Measurements from ENCODE around the gene MED13. TPM values are rescaled to one million over a fixed set of nuclear protein-coding genes. Genes with fewer than 3 reads are reported as not detected.

The MED13 gene
- total RNA-seq, 1 experiment from 2014 or later = 60.7 TPM

DNA sequence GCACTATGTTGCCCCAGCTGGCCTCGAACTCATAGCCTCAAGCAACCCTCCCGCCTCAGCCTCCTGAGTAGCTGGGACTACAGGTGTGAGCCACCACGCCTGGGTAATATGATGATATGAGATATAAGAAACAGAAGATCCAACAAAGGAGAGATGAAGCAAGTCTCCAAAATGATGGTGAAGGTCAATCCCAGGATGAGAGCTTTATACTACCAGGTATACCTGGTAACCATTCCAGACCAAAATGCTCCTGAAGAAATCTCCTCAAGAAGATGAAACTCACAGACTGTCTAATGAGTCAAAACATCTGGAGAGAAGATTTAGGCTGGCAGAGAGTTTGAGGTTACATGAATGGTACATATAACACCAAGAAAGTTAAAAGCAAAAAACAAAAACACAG, 161.8 kb downstream of the MED13 start:
- H3T11ph ChIP-seq (ENCODE audit: low read length) = no peak overlapping the region
- H2AFZ ChIP-seq (ENCODE audit: low read length) = no peak overlapping the region
- TF ChIP-seq, protein P1, sequence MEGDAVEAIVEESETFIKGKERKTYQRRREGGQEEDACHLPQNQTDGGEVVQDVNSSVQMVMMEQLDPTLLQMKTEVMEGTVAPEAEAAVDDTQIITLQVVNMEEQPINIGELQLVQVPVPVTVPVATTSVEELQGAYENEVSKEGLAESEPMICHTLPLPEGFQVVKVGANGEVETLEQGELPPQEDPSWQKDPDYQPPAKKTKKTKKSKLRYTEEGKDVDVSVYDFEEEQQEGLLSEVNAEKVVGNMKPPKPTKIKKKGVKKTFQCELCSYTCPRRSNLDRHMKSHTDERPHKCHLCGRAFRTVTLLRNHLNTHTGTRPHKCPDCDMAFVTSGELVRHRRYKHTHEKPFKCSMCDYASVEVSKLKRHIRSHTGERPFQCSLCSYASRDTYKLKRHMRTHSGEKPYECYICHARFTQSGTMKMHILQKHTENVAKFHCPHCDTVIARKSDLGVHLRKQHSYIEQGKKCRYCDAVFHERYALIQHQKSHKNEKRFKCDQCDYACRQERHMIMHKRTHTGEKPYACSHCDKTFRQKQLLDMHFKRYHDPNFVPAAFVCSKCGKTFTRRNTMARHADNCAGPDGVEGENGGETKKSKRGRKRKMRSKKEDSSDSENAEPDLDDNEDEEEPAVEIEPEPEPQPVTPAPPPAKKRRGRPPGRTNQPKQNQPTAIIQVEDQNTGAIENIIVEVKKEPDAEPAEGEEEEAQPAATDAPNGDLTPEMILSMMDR (conservative IDR thresholded peaks at IDR 0.05) = no peak
- H3K4me1 Mint-ChIP-seq = no peaks in the 10 kb centered on the region
- H3K4me1 ChIP-seq (ENCODE audit: insufficient read depth, low read length) = no peaks in the 10 kb centered on the region
- H3K9me3 Mint-ChIP-seq = no peaks in the 10 kb centered on the region
- H4K20me1 ChIP-seq (ENCODE audit: control insufficient read depth, insufficient read depth, insufficient read length) = no peaks in the 10 kb centered on the region
- no peaks in the 10 kb centered on the region for H3K27me3 Mint-ChIP-seq (ENCODE audit: low read depth)
- H3K4ac ChIP-seq (ENCODE audit: low read depth, low read length) = no peak overlapping the region
- no peak overlapping the region for H3K27ac ChIP-seq (ENCODE audit: insufficient read length, low read depth, low read length)
- H2BK12ac ChIP-seq (ENCODE audit: insufficient read length, low read depth, low read length) = no peak overlapping the region
- no peak overlapping the region for H3K4me2 ChIP-seq (ENCODE audit: insufficient read depth, insufficient read length, low read length)
- no peak overlapping the region for H2BK120ac ChIP-seq (ENCODE audit: low read depth, low read length, poor library complexity, severe bottlenecking)
- no CpG with 5 or more reads among the region's 3 CpGs for WGBS (ENCODE audit: extremely low coverage, insufficient read length, low lambda C conversion rate)
- no peak overlapping the region for H3K14ac ChIP-seq (ENCODE audit: insufficient read depth, low read length)
- H3K36me3 Mint-ChIP-seq (ENCODE audit: insufficient read depth in 1 of 3, low read depth in 3 of 3) = peaks cover 18 to 58% (median 52%) of the 10 kb centered on the region in 3 experiments; a peak in 6 of 7 replicates
- H2BK5ac ChIP-seq (ENCODE audit: insufficient read length, low read length) = no peak overlapping the region
- no peak overlapping the region for H4K5ac ChIP-seq (ENCODE audit: insufficient read length, low read depth, low read length)
- H3K23ac ChIP-seq (ENCODE audit: insufficient read length, low read depth, low read length) = no peak overlapping the region
- H3K56ac ChIP-seq (ENCODE audit: insufficient read length, low read depth, low read length) = no peak overlapping the region
- no peaks in the 10 kb centered on the region for H3K23me2 ChIP-seq (ENCODE audit: insufficient read length, low read depth, low read length, poor library complexity, severe bottlenecking)
- H3K9ac ChIP-seq (ENCODE audit: extremely low read depth, insufficient read length, low read length) = no peak overlapping the region
- no peak overlapping the region for H3K27ac Mint-ChIP-seq
- no peaks in the 10 kb centered on the region for H3K27me3 ChIP-seq (ENCODE audit: insufficient read depth, low read length)
- H3K79me1 ChIP-seq (ENCODE audit: insufficient read depth, low read depth, low read length, poor library complexity, severe bottlenecking) = no peaks in the 10 kb centered on the region
- DNase-seq = no peak
- H3K18ac ChIP-seq (ENCODE audit: insufficient read length, low read depth, low read length) = no peak overlapping the region
- no peak overlapping the region for H2BK20ac ChIP-seq (ENCODE audit: low read depth, low read length, poor library complexity, severe bottlenecking)
- H3K9me3 ChIP-seq (ENCODE audit: control insufficient read depth, low read depth, low read length) = no peaks in the 10 kb centered on the region
- no peak overlapping the region for H3K4me3 Mint-ChIP-seq
- H4K8ac ChIP-seq (replicated peaks; ENCODE audit: insufficient read length, low read depth, low read length) = no peak overlapping the region
- H2AK5ac ChIP-seq (ENCODE audit: insufficient read length, low read length) = no peak overlapping the region
- no peak overlapping the region for H2BK15ac ChIP-seq (ENCODE audit: low read depth, low read length)
- H4K91ac ChIP-seq (ENCODE audit: insufficient read length, low read depth, low read length) = no peak overlapping the region
- H3K79me2 ChIP-seq (ENCODE audit: insufficient read depth, low read length) = no peaks in the 10 kb centered on the region

Measured in H9 (cell line).